DOHH2 (cell line): ENCODE measurements around the gene BCAS1.

Source experiments
- H3F3A ChIP-seq: fragments of 200-600 bp; sonication (generic), shearing (Covaris generic); 2 replicates; pipeline ENCODE4 v1.6.0; 2016; ENCODE audit warnings: antibody characterized with exemption, mild to moderate bottlenecking; ENCODE audit not compliant: control insufficient read depth, insufficient read depth
- H3K27ac ChIP-seq: fragments of 200-600 bp; sonication (generic); 2 replicates; pipeline ENCODE4 v1.5.1; 2014; ENCODE audit warnings: low read depth, mild to moderate bottlenecking, low read length, moderate library complexity
- H3K27me3 ChIP-seq: fragments of 200-600 bp; sonication (generic); 2 replicates; pipeline ENCODE4 v1.6.1; 2014; ENCODE audit warnings: mild to moderate bottlenecking, low read length, mixed read lengths; ENCODE audit not compliant: control insufficient read depth
- H3K36me3 ChIP-seq: fragments of 200-600 bp; sonication (generic); 2 replicates; pipeline ENCODE4 v1.6.1; 2014; ENCODE audit warnings: mild to moderate bottlenecking, low read length, moderate library complexity, mixed read lengths; ENCODE audit not compliant: control insufficient read depth
- H3K4me1 ChIP-seq: fragments of 200-600 bp; sonication (generic); 2 replicates; pipeline ENCODE4 v1.6.1; 2014; ENCODE audit warnings: mild to moderate bottlenecking, low read length, mixed read lengths; ENCODE audit not compliant: control insufficient read depth
- H3K4me2 ChIP-seq: fragments of 200-600 bp; sonication (generic); 2 replicates; pipeline ENCODE4 v1.6.0; 2014; ENCODE audit warnings: mild to moderate bottlenecking, low read length, moderate library complexity
- H3K4me3 ChIP-seq: fragments of 200-600 bp; sonication (generic); 2 replicates; pipeline ENCODE4 v1.5.1; 2014; ENCODE audit warnings: mild to moderate bottlenecking, low read length, mixed read lengths
- H3K79me2 ChIP-seq: fragments of 200-600 bp; sonication (generic); 2 replicates; pipeline ENCODE4 v1.6.1; 2014; ENCODE audit warnings: mild to moderate bottlenecking, low read length, mixed read lengths; ENCODE audit not compliant: control insufficient read depth
- H3K9me2 ChIP-seq: fragments of 200-600 bp; sonication (generic); replicated peaks from 2 replicates; pipeline ENCODE4 v1.6.1; 2014; ENCODE audit warnings: mild to moderate bottlenecking, low read length, mixed read lengths; ENCODE audit not compliant: control insufficient read depth
- H3K9me3 ChIP-seq: fragments of 200-600 bp; sonication (generic); 2 replicates; pipeline ENCODE4 v1.6.1; 2014; ENCODE audit warnings: antibody characterized with exemption, low read length, mixed read lengths; ENCODE audit not compliant: control insufficient read depth, insufficient read depth
- H4K20me1 ChIP-seq: fragments of 200-600 bp; sonication (generic); 2 replicates; pipeline ENCODE4 v1.6.0; 2014; ENCODE audit warnings: low read depth, mild to moderate bottlenecking, antibody characterized with exemption, low read length, moderate library complexity; ENCODE audit not compliant: control insufficient read depth, insufficient read depth
- CTCF ChIP-seq: fragments of 200-600 bp; sonication (generic); IDR thresholded peaks from one replicate; pipeline ENCODE4 v1.5.1; 2014; ENCODE audit warnings: antibody characterized with exemption, mild to moderate bottlenecking, low read depth, low read length; ENCODE audit not compliant: poor library complexity, severe bottlenecking
- EZH2phosphoT487 ChIP-seq: fragments of 200-600 bp; sonication (generic); IDR thresholded peaks from 2 replicates; pipeline ENCODE4 v1.6.1; 2017; ENCODE audit warnings: borderline replicate concordance, mild to moderate bottlenecking, antibody characterized with exemption, low read length, moderate library complexity, mixed read lengths

The BCAS1 gene

GRCh38 chr20:54068966-54069365 lies 1.4 kb downstream of the BCAS1 start:
- Histone ChIP-seq H3K79me2 (no peaks in the 10 kb centered on the region; the same call in 1 of the 2 replicates), H3K27me3 (no peaks in the 10 kb centered on the region), H3K4me2 (no peak overlapping the region), H3K27ac (no peak overlapping the region), H3K9me2 (no peaks in the 10 kb centered on the region), H3K4me1 (peaks cover 9% of the 10 kb centered on the region), H3K4me3 (no peak overlapping the region), H3F3A (no peaks in the 10 kb centered on the region), H4K20me1 (no peaks in the 10 kb centered on the region), H3K36me3 (no peaks in the 10 kb centered on the region), H3K9me3 (no peaks in the 10 kb centered on the region)
- TF ChIP-seq EZH2phosphoT487 (no peak), CTCF (no peak)

- Histone ChIP-seq H3K36me3 (no peaks in the 10 kb centered on the region), H3K27me3 (no peaks in the 10 kb centered on the region), H3K9me3 (no peaks in the 10 kb centered on the region), H3K79me2 (no peaks in the 10 kb centered on the region; the same call in 1 of the 2 replicates), H3K9me2 (no peaks in the 10 kb centered on the region), H3K4me2 (no peak overlapping the region), H3K4me1 (peaks cover 13% of the 10 kb centered on the region), H3K4me3 (no peak overlapping the region), H4K20me1 (no peaks in the 10 kb centered on the region), H3F3A (no peaks in the 10 kb centered on the region), H3K27ac (no peak overlapping the region)
- TF ChIP-seq EZH2phosphoT487 = no peak
- TF ChIP-seq CTCF = no peak
These were observed 1.9 kb downstream of the BCAS1 start for GRCh38 chr20:54068495-54068894.

- Histone ChIP-seq H4K20me1 (no peaks in the 10 kb centered on the region), H3K36me3 (no peaks in the 10 kb centered on the region), H3K27ac (no peak overlapping the region), H3K27me3 (peaks cover 2% of the 10 kb centered on the region; the same call in 1 of the 2 replicates), H3F3A (no peaks in the 10 kb centered on the region), H3K9me3 (no peaks in the 10 kb centered on the region), H3K4me3 (no peak overlapping the region), H3K4me1 (peaks cover 15% of the 10 kb centered on the region), H3K9me2 (no peaks in the 10 kb centered on the region), H3K79me2 (no peaks in the 10 kb centered on the region; the same call in 1 of the 2 replicates), H3K4me2 (no peak overlapping the region)
- TF ChIP-seq EZH2phosphoT487 = no peak
- TF ChIP-seq CTCF = no peak
These were observed 2.7 kb downstream of the BCAS1 start for GRCh38 chr20:54067606-54068174.
